Measurements from ENCODE around the gene ARID2.
A peak's percentile ranks its signal among the peaks of the same experiment; 100 is the strongest.

Gene ARID2

DNA sequence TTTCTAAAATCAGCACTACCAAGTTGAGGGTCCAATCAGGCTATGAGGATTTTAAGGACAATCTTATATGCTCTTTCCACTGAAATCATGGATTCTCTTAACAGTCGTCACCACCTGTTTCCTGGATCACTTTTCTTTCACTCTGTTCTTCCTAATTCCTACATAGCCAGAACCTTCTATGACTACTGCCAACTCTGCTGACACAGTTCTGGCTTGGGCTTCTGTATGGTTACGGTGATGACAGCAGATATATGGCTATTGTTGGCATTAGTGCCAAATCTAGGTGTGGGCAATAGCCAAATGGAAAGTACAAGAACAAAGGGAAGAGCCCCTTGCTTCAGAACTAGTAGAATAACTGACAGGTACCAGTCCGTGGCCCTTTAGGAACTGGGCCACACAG, 124.0 kb downstream of the ARID2 start:
- DNase-seq (ENCODE audit: low spot score), result no peak

DNA sequence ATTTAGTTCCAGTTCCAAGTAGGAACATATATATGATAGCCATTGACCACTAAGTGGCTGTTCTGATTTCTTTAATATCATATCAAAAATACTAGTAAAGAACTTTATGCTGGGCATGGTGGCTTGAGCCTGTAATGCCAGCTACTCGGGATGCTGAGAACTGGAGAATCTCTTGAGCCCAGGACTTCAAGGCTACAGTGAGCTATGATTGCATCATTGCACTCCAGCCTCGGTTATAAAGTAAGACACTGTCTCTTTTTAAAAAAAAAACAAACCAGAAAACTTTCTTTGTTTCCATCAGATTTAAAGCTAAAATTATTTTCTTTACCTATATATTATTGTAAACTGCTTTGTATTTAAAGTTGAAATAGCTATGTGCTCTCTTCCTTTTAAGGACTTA, 133.8 kb downstream of the ARID2 start:
- DNase-seq (ENCODE audit: low spot score), result no peak

DNA sequence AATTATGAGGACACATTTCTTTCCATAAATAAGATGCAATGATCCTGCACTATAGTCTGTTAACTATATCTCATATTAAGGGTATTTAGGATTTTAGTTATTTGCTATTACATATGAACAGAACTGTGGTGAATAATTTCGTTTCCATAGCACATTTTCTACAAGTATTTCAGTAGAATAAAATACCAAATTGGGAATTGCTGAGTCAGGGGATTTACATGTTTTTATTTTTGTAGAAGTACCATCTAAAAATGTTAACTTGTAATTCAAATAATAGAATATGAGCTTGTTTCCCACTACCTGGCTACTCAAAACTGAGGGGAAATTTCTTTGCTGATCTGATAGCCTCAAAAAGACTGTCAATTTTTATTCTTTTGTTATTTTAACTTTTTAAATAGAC, 136.8 kb downstream of the ARID2 start:
- no peak for DNase-seq (ENCODE audit: low spot score)

DNA sequence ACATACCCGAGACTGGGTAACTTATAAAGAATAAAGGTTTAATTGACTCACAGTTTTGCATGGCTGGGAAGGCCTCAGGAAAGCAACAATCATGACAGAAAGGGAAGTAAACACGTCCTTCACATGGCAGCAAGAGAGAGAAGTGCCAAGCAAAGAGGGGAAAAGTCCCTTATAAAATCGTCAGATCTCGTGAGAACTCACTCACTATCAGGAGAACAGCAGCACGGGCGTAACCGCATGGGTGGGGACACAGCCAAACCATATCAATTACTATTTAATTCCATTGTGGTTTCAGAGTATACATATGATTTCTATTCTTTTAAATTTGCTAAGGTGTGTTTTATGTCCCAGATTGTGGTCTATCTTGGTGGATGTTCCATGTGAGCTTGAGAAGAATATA, 142.9 kb downstream of the ARID2 start:
- no peak for DNase-seq (ENCODE audit: low spot score)

DNA sequence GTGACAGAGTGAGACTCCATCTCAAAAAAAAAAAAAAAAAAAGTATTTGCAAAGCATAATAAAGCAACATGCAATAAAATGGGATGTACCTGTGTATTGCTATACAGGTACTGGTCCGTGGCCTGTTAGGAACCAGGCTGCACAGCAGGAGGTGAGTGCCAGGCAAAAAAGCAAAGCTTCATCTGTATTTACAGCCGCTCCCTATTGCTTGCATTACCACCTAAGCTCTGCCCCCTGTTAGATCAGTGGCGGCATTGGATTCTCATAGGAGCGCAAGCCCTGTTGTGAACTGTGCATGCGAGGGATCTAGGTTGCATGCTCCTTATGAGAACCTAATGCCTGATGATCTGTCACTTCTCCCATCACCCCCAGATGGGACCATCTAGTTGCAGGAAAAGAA, 147.6 kb downstream of the ARID2 start:
- DNase-seq (ENCODE audit: low spot score), result no peak

DNA sequence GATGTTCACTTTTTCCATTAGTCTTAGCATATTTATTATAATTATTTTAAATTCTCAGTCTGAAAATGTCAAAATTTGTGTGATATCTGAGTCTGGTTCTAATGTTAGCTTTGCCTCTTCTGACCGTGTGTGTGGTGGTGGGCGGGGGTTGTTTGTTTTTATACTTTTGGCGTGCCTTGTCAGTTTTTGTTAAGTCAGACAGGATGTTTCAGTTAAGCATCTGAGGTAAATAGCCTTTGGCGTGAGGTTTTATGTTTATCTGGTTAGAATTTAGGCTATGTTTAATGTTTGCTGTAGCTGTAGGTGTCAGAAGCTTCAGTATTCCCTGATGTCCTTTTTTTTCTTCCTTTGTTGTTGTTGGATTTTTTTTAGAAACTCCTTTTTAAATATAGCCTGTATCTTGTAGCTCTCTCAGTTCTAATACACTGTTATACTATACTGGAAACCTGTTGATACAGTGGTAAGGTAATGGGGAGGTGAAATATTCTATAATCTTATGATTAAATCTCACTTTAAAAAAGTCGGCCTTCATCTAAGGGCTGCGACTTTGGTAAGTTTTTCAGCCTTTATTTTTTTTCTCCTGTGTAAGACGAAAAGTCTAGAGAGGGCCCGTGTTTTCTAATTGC, 149.2 kb downstream of the ARID2 start:
- no peak for DNase-seq (ENCODE audit: low spot score)

DNA sequence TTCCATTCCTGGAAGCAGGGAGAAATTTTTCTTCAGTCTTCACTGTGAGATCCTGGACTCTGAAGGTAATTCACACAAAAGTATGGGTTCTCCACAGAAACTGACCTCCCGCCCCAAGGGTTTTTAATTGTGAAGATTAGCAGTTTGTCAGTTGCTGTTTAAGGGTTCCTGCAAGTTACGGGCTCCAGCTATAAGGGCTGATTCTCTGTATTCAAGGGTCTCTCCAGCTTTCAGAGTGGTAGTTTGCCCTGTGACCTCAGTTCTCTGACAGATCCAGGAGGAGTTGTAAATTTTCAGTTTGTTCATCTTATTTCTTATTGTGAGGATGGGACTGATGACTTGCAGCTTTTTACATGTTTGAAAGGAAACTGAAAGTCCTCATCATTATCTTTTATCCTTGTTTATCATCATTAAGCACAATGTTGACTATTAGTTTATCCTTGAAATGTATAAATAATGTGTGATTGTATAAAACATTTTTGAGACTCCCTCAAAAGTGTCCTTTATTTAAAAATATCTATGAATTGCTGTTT, 149.9 kb downstream of the ARID2 start:
- no peak for DNase-seq (ENCODE audit: low spot score)

DNA sequence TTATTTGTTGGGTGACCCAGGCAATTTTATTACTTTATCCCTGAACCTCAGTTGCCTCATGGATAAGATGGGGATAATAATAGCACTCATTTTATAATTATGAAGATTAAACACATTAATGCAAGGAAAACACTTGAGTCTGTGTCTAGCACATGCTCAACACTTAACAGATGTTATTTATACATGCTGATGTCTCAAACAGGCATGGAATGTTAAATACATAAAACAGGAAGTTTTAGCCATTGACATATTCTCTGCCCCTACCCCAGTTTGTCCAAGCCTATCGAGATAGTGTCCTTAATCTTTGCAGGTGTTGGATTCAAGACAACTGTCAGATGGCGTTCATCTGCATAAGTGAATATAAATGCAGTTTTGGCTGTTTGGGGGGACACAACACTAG, 151.0 kb downstream of the ARID2 start:
- DNase-seq (ENCODE audit: low spot score), result no peak

DNA sequence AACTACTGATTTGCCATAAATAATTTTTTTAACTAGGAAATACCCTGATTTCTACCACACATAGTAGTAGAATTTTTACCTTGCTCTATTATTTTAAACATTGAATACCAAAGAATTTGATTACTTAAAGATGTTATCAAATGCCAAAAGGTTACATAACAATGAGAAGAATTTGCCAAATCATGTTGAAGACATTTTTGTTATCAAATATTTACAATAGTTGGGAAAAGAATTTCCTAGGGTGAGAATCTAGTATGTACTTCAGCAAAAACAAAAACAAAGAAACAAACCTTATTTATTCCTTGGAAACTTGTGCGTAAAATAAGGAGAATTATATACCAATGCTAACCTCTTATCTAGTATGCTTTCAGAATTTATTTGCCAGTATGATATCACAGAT, 153.7 kb downstream of the ARID2 start:
- no peak for DNase-seq (ENCODE audit: low spot score)

DNA sequence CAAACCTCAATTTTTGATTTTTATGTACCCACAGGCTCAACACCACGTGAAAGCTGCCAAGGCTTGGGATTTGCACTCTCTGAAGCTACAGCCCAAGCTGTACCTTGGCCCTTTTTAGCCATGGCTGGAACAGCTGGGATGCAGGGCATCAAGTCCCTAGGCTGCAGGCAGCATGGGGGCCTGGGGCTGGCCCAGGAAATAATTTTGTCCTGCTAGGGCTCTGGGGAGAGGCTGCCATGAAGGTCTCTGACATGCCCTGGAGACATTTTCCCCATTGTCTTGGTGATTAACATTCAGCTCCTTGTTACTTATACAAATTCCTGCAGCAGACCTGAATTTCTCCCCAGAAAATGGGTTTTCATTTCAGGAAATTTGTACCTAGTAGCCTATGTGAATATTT, 157.2 kb downstream of the ARID2 start:
- no peak for DNase-seq (ENCODE audit: low spot score)

DNA sequence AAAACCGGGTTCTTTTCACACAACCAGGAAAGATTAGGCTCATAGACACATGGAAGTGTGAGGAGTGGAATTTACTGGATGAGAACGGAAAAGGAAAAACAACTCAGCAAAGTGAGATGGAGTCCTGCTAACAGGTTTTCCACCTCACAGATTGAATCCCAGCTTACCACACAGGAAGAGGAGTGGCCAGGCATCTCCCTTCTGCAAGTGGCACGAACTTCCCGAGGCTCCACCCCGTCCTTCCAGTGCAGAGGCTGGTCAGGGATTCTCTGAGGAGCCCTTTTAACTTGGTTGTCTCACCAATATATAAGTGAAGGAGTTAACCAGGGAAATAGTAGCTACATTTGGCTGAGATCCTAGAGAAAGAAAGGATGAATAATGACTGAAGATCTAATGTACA, 158.0 kb downstream of the ARID2 start:
- no peak for DNase-seq (ENCODE audit: low spot score)

DNA sequence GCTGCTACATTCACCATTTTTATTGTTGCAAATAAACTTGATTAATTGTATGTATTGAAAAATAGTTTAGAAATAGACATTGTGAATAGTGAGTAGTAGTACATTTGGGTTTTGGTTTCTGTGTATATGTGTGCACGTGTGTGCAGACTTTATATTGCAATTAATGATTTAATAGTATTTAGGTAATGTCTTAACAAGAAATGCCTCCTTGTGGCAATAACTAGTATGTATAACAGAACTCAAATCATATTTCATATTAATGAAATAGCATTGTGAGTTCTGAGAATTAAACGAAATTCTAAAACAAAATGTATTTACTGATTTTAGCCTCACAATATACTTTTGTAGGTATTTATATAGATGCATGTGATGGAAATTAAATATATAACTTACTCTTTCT, 160.8 kb downstream of the ARID2 start:
- no peak for DNase-seq (ENCODE audit: low spot score)

DNA sequence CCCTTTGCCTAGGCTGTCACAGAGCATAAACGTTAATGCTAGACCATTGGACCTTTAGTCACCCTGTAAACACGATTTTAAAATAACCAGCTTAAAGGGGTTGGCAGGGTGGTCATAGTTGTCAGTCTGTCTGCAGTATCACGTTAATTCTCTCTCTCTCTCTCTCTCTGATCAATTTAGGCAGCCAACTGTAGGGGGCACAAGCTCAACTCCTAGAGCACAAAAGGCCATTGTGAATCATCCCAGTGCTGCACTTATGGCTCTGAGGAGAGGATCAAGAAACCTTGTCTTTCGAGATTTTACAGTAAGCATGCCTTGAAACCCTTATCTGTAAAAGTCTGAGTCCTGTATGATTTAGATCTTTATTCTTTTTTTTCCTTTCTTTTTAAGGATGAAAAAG, 163.7 kb downstream of the ARID2 start:
- no peak for DNase-seq (ENCODE audit: low spot score)

DNA sequence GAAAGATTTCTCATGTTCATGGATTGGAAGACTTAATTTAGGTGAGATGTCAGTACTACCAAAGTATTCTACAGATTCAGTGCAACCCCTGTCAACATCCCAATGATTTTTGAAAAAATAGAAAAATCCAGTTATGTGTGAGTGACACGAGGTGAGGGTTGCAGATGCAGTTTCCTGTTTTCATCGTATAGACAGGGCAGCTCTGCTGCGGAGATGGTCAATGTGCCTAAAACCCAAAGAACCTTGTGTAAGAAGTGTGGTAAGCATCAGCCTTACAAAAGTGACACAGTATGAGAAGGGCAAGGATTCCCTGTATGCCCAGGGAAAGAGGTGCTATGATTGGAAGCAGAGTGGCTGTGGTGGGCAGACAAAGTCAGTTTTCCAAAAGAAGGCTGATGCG, 166.5 kb downstream of the ARID2 start:
- DNase-seq (ENCODE audit: low spot score), result no peak

DNA sequence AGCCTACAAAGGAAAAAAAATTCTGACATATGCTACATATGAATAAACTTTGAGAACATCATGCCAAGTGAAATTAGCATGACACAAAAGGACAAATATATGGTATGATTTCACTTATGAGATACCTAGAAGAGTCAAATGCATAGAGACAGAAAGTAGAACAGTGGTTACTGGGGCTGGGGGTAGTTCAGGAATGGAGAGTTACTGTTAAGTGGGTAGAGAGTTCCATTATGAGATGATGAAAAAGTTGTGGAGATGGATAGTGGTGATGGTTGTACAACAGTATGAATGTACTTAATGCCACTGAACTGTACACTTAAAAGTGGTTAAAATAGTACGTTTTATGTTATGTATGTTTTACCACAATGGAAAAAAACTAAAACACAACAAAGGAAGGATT, 168.6 kb downstream of the ARID2 start:
- no peak for DNase-seq (ENCODE audit: low spot score)

DNA sequence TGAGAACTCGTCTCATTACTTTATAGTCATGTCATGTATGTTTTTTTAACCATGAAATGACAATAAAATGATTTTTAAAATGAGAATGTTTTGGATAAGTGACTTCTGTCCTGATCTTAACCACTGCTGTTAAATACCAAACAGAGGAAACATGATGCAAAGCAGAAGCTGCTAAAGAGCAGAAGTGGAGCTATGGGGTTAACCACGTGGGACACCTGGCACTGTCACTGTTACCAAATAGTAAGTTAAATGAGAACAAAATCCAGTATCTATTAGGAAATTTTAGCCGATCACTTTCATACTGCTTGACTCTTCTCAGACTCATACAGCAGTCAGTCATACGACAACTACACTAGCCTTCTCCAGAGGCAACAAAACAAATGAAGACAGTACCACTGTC, 178.4 kb downstream of the ARID2 start:
- DNase-seq (ENCODE audit: low spot score), result no peak

DNA sequence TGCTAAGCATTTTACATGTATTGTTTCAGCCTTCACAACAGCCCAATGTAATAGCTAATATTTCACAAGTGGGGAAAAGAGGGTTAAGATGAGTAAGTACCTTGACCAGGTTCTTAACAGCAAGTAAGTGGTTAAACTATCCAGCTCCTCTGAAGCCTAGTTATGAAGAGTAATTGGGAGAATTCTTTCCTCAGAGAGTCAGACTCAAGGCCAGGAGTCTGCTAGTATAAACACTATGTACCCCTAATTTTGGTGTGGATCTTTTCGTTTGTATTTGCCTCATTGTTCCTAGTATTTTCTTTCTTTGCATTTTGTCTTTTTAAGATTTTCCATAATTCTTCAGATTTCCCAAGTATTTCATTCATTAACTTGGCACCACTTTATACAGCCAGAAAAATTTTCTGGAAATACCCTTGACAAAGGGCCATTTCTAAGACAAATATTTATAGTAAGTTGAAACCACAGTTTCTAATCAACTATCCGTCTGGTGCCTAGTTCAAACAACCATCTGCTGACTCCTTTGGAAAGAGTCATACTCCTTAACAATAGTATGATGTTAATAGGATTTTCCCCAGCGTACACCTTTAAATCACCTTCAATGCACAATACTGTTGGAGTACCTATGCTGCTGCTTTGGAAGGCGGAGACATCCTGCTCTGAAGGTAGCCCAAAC, 179.7 kb downstream of the ARID2 start:
- no peak for DNase-seq (ENCODE audit: low spot score)

DNA sequence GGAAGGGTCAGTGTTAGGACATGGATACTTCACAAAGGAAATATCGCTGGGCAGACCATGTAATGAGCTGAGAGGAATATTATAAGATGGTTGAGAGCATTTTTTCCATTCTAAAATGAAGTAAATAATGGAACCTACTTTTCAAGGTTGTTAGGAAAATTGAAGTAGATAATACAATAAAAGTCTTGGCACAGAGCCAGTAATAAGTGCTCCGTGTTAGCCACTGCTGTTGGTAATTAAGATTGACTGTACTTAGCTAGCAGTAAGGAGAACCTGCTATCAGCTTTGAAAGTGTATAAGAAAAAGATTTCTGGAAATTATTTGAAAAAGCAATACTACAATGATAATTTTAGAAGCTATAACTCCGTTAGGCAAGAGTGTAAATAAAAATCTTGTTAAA, 183.3 kb downstream of the ARID2 start:
- DNase-seq (ENCODE audit: low spot score), result no peak

DNA sequence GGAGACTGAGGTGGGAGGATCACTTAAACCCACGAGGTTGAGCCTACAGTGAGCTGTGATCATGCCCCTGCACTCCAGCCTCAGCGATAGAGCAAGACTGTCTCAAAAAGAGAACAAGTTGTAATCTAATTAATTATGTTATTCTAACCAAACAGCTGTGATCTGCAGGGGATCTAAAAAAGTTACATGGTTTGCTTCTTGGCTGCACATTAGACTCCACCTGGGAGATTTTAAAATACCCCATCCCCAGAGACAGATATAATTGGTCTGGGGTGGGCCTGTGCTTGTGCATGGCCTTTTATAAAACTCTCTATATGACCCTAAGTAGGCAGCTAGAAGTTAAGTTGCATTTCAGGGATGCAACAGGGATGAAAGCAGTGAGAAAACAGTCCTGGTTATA, 184.1 kb downstream of the ARID2 start:
- DNase-seq (ENCODE audit: low spot score), result no peak

DNA sequence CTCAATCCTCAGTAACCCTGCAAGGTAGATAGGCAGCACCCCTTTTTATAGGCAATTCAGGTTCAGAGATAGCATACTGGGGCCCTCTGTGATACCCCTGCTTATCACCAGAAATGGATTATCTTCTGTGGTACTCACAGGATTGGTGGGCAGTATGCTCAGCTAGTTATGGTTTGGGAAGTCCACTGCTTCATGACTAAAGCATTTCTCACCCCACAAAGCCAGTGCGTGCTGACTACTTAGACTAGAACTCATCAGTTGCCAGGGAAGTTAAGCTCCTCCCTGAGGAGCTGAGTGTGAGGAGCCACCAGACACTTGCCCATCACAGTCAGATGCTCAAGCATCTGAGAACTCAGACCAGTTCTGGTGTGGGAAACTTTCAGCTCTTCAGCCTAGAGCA, 184.6 kb downstream of the ARID2 start:
- peak; percentile 90 for DNase-seq (ENCODE audit: low spot score)

DNA sequence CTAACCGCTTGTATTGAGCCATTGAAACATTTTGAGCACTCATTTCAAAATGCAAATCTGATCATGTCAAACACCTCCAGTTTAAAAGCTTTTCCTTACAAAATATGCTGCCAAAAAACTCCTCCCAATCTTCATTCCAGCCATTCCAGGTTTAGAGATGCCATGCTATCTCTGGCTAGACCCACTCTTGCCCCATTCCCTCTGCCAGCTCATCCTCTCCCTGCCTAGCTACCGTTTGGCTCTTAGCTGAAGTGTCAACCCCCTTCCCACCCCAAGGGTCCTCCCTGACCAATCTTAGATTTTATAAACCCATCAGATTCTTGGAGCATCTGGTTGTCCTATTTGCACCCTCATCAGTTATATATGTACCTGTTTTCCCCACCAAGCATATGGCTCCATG, 185.9 kb downstream of the ARID2 start:
- no peak for DNase-seq (ENCODE audit: low spot score)

DNA sequence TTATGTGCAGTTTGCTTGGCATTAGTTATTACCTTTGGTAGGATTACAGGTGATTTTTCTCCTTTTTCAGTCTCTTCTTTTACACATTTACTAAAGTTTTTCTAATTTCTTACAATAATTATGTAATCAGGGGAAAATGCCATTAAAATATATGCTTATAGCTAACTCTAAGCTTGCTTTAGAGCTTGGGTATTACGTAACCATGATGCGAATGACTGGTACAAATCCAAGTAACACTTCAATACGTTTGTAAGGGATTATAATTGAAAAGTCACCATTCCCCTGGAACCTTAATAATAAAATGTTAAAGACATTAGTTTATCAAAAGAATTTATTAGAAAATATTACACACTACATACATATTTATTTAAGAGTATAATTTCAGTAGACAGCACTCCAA, 189.3 kb downstream of the ARID2 start:
- no peak for DNase-seq (ENCODE audit: low spot score)

DNA sequence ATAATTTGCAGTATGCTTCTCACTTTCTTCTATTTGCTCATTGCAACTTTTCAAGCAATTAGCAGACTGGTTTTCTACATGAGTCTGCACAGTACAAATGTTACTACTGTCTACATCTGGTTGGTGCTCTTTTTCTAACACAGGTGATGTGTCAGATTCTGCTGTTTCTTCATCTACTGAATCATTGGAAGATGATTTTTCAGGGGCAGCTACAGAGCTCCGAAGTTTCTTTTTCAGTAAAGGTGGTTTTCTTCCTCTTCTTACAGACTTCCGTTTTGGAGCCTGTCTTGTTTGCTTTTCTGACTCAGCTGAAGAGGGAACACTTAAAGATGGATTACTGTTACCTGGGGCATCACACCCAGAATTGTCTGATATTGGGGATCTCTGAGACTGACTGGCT, 198.8 kb downstream of the ARID2 start:
- DNase-seq (ENCODE audit: low spot score), result no peak

DNA sequence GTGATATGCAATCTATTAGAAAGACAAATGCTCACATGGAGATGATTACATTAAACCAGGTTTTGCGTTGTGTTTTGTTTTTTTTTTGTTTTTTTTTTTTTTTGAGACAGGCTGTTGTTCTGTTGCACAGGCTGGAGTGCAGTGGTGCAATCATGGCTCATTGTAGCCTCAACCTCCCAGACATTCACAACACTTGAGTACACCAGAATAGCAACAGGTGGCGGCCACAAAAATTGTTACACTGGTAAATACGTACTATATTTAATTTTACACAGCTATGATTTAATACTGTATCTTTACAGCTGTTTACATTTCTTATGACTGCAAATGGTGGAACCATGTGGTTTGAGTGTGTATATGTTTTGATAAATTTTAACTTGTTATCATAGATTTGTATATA, 200.9 kb downstream of the ARID2 start:
- no peak for DNase-seq (ENCODE audit: low spot score)

Measured in AG08395 (cell line).